ENCODE measurements around the gene KRTAP4-6.
"Not testable (repeated sequence)": the region's sequence is repeated elsewhere in the genome, so short reads cannot be mapped to it uniquely, and the experiment has no call there.

Gene KRTAP4-6

DNA sequence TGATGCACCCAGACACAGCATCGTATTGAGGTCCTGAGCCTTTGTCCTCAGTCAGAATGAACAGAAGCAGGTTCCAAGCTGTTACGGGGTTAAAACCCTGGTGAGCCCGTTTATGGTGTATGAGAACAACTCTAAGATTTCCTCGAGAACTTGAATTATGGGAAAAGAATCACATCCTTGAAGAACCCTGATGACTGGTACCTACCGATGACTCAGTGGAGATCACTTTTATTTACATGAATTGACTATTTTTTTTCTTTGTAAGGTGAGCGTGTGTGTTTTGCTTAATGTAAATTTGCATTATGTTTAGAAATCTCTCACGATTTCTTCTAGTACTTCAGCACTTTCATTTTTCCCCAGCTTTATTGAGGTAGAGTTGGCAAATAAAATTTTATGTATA lies 23.5 kb upstream of the KRTAP4-6 start:
- Mint-ChIP-seq H3K36me3 (ENCODE audit: low read depth) (no peaks in the 10 kb centered on the region), H3K4me1 (no peaks in the 10 kb centered on the region), H3K4me3 (no peak overlapping the region), H3K27ac (no peak overlapping the region), H3K9me3 (no peaks in the 10 kb centered on the region), H3K27me3 (ENCODE audit: low read depth, poor library complexity) (peaks cover 3% of the 10 kb centered on the region)
- DNase-seq = no peak
- TF ChIP-seq, protein P1, sequence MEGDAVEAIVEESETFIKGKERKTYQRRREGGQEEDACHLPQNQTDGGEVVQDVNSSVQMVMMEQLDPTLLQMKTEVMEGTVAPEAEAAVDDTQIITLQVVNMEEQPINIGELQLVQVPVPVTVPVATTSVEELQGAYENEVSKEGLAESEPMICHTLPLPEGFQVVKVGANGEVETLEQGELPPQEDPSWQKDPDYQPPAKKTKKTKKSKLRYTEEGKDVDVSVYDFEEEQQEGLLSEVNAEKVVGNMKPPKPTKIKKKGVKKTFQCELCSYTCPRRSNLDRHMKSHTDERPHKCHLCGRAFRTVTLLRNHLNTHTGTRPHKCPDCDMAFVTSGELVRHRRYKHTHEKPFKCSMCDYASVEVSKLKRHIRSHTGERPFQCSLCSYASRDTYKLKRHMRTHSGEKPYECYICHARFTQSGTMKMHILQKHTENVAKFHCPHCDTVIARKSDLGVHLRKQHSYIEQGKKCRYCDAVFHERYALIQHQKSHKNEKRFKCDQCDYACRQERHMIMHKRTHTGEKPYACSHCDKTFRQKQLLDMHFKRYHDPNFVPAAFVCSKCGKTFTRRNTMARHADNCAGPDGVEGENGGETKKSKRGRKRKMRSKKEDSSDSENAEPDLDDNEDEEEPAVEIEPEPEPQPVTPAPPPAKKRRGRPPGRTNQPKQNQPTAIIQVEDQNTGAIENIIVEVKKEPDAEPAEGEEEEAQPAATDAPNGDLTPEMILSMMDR (IDR thresholded peaks at IDR 0.05) = no peak

DNA sequence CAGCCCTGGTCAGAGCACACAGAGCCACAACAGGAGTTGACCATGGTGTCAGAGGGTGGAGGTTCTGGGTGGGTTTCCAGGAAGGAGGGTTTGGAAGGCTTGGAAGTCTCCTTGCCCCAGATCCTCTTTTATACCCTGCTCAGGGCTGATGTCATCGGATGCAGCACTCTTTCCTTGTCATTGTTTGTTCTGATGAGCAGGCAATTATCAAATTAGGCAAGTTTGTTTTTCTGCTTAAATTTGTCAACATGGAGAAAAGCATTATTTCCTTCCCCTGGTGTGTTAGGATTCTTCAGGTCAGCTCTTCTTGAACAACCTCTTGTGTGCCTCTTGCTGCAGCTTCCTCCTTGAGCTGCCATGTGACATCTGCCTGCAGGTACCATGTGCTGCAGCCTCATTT lies 20.3 kb upstream of the KRTAP4-6 start, which contains the start of gene KRTAP4-4:
Gene KRTAP4-4 (minus strand): TSS at position 101 of the 400 bp plus-strand sequence. CDS start 57 bp downstream, at position 44.
- no peak within 1 kb of the TSS for H3K4me3 Mint-ChIP-seq
- H3K27ac Mint-ChIP-seq = no peak within 1 kb of the TSS
- H3K27me3 Mint-ChIP-seq (ENCODE audit: low read depth, poor library complexity) = peaks cover 8% of the 10 kb centered on the region
- no peaks in the 10 kb centered on the region for H3K9me3 Mint-ChIP-seq
- DNase-seq = no peak
- no peaks in the 10 kb centered on the region for H3K36me3 Mint-ChIP-seq (ENCODE audit: low read depth)
- no peaks in the 10 kb centered on the region for H3K4me1 Mint-ChIP-seq
- TF ChIP-seq, protein P1 (IDR thresholded peaks at IDR 0.05) = no peak

DNA sequence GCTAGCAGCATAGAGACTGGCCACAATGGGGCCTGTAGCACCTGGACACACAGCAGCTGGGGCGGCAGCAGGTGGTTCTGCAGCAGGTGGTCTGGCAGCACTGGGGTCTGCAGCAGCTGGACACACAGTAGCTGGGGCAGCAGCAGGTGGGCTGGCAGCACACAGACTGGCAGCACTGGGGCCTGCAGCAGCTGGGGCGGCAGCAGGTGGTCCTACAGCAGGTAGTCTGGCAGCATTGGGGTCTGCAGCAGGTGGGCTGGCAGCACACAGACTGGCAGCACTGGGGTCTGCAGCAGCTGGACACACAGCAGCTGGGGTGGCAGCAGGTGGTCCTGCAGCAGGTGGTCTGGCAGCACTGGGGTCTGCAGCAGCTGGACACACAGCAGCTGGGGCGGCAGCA lies 19.8 kb upstream of the KRTAP4-6 start:
- H3K4me1 Mint-ChIP-seq; H3K27me3 Mint-ChIP-seq (ENCODE audit: low read depth, poor library complexity); DNase-seq; H3K36me3 Mint-ChIP-seq (ENCODE audit: low read depth); H3K4me3 Mint-ChIP-seq; H3K9me3 Mint-ChIP-seq; H3K27ac Mint-ChIP-seq: not testable (repeated sequence)

DNA sequence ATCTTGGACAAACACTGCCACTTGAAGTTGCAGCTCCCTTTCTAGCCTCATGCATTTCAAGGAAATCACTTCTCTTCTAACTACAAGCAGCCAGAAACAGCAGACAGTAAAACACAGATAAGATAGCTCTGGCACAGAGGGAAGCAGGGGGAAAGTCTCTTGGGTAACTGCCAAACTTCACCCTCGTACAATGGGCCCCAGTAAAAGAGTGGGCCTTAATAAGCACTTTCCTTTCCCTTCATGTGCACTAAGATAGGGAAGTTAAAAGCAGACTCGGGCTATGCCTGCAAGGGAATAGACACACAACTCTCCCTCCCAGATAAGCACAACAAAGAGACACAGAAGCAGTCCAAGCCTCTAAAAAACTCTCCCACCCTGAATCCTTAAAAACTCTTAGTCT lies 13.5 kb upstream of the KRTAP4-6 start:
- DNase-seq = no peak
- Mint-ChIP-seq H3K4me1 (no peaks in the 10 kb centered on the region), H3K9me3 (no peaks in the 10 kb centered on the region), H3K36me3 (ENCODE audit: low read depth) (no peaks in the 10 kb centered on the region), H3K27me3 (ENCODE audit: low read depth, poor library complexity) (peaks cover 12% of the 10 kb centered on the region), H3K27ac (no peak overlapping the region), H3K4me3 (no peak overlapping the region)
- TF ChIP-seq, protein P1 (IDR thresholded peaks at IDR 0.05) = no peak

DNA sequence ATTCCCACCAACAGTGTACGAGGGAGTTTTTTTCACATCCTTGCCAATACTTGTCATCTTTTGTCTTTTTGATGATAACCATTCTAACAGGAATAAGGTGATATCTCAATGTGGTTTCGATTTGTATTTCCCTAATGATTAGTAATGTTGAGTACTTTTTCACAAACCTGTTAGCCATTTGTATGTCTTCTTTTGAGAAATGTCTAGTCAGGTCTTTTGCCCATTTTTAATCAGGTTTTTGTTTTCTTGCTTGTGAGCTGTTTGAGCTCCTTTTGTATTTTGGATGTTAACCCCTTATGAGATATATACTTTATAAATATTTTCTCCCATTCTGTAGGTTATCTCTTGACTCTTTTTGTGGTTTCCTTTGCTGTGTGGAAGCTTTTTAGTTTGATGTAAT lies 11.2 kb upstream of the KRTAP4-6 start:
- H3K27me3 Mint-ChIP-seq (ENCODE audit: low read depth, poor library complexity) = peaks cover 7% of the 10 kb centered on the region
- no peaks in the 10 kb centered on the region for H3K36me3 Mint-ChIP-seq (ENCODE audit: low read depth)
- H3K4me3 Mint-ChIP-seq = no peak overlapping the region
- H3K4me1 Mint-ChIP-seq = no peaks in the 10 kb centered on the region
- DNase-seq = no peak
- no peaks in the 10 kb centered on the region for H3K9me3 Mint-ChIP-seq
- TF ChIP-seq, protein P1 (IDR thresholded peaks at IDR 0.05) = no peak
- H3K27ac Mint-ChIP-seq = no peak overlapping the region

DNA sequence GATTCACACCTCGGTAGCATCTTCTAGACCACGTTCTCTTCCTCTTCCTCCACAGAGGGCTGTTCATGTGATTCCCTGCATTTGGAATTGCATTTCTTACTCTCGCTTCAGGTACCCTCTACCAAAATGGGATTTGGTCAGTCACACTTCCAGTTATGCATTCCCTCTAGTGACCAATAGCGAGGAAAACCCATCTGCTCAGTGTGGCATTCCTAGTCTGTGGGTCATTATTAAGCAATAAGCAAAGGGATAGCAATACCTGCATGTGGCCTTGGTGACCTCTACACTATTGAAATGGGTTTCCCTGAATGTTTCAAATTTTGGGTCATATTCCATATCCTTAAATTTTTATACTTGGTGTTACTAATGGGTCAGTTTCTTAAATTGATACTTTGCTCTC lies 9.7 kb upstream of the KRTAP4-6 start:
- TF ChIP-seq, protein P1 (IDR thresholded peaks at IDR 0.05) = no peak
- Mint-ChIP-seq H3K4me3 (no peak overlapping the region), H3K27ac (no peak overlapping the region), H3K27me3 (ENCODE audit: low read depth, poor library complexity) (peaks cover 4% of the 10 kb centered on the region), H3K36me3 (ENCODE audit: low read depth) (no peaks in the 10 kb centered on the region), H3K4me1 (no peaks in the 10 kb centered on the region), H3K9me3 (peaks cover 2% of the 10 kb centered on the region)
- DNase-seq = no peak
